HG02623 (cell line): Measurements from ENCODE around the gene PPP1R37.
A peak's percentile ranks its signal among the peaks of the same experiment; 100 is the strongest.

Experiments used
- ATAC-seq: cut with Tn5 transposase; IDR thresholded peaks from one replicate; pipeline ENCODE4 v1.9.1; 2021; ENCODE audit warnings: moderate library complexity; ENCODE audit not compliant: unreplicated experiment

Gene PPP1R37

GRCh38 chr19:45092747-45093678 lies at the start of gene PPP1R37:
Gene PPP1R37, plus strand, starts transcription at chr19:45093179. Its CDS starts 147 bp downstream, at chr19:45093326.
- ATAC-seq = peak; percentile 52

GRCh38 chr19:45045671-45046353 lies 47.2 kb upstream of the PPP1R37 start:
- ATAC-seq = no peak

GRCh38 chr19:45046355-45046754 lies 46.6 kb upstream of the PPP1R37 start:
- ATAC-seq = no peak

GRCh38 chr19:45047188-45047797 lies 45.7 kb upstream of the PPP1R37 start:
- ATAC-seq = no peak

GRCh38 chr19:45049073-45049736 lies 43.8 kb upstream of the PPP1R37 start:
- ATAC-seq = no peak

GRCh38 chr19:45050036-45050435 lies 42.9 kb upstream of the PPP1R37 start:
- ATAC-seq = no peak

GRCh38 chr19:45051929-45052579 lies 40.9 kb upstream of the PPP1R37 start:
- no peak for ATAC-seq

- no peak for ATAC-seq
Measured at GRCh38 chr19:45056831-45057230, 36.1 kb upstream of the PPP1R37 start.

- no peak for ATAC-seq
Measured at GRCh38 chr19:45057444-45057843, 35.5 kb upstream of the PPP1R37 start.

- ATAC-seq = no peak
Measured at GRCh38 chr19:45058622-45059159, 34.3 kb upstream of the PPP1R37 start.

GRCh38 chr19:45059258-45059965 lies 33.6 kb upstream of the PPP1R37 start:
- no peak for ATAC-seq

GRCh38 chr19:45061965-45062364 lies 31.0 kb upstream of the PPP1R37 start:
- no peak for ATAC-seq

- ATAC-seq = no peak
Measured at GRCh38 chr19:45063851-45064801, 28.9 kb upstream of the PPP1R37 start.

- no peak for ATAC-seq
Measured at GRCh38 chr19:45066921-45067661, 25.9 kb upstream of the PPP1R37 start.

GRCh38 chr19:45068041-45068440 lies 24.9 kb upstream of the PPP1R37 start:
- no peak for ATAC-seq

GRCh38 chr19:45069056-45069455 lies 23.9 kb upstream of the PPP1R37 start:
- no peak for ATAC-seq

GRCh38 chr19:45070214-45070613 lies 22.8 kb upstream of the PPP1R37 start:
- ATAC-seq = no peak
